Natural killer cell (primary cell): ENCODE measurements around the gene RIC1. TPM values are rescaled to one million over a fixed set of nuclear protein-coding genes. Genes with fewer than 3 reads are reported as not detected.
A peak's percentile ranks its signal among the peaks of the same experiment; 100 is the strongest.

Experiments used
- ATAC-seq, 3 donors: fragments of 150-1000 bp in 2 of 3; fragments of 200-7000 bp in 1 of 3; cut with Tn5 transposase; 1 replicate in 1 of 3; 2 replicates in 2 of 3; pipeline ENCODE4 v1.10.0; 2021; ENCODE audit warnings: mild to moderate bottlenecking in 2 of 3, moderate library complexity in 2 of 3
- DNase-seq, 2 donors: peaks; one replicate each; pipeline versions ENCODE4 v3.0.0 to v3.0.0-alpha.2; 2013 to 2021; ENCODE audit warnings: mixed read lengths in 1 of 2
- H3K27ac ChIP-seq: one replicate; pipeline ENCODE4 v1.5.1; 2013; ENCODE audit warnings: mild to moderate bottlenecking, low read length
- H3K27me3 ChIP-seq: one replicate; pipeline ENCODE4 v1.6.1; 2013; ENCODE audit warnings: low read length; ENCODE audit not compliant: control insufficient read depth, insufficient read depth
- H3K36me3 ChIP-seq: one replicate; pipeline ENCODE4 v1.6.1; 2013; ENCODE audit warnings: low read length; ENCODE audit not compliant: control insufficient read depth, insufficient read depth
- H3K4me1 ChIP-seq: one replicate; pipeline ENCODE4 v1.6.1; 2013; ENCODE audit warnings: low read length; ENCODE audit not compliant: control insufficient read depth, insufficient read depth
- H3K4me3 ChIP-seq: one replicate; pipeline ENCODE4 v1.5.1; 2013; ENCODE audit warnings: low read length
- H3K9me3 ChIP-seq: one replicate; pipeline ENCODE4 v1.6.1; 2013; ENCODE audit warnings: low read length; ENCODE audit not compliant: control insufficient read depth, insufficient read depth
- H3K27ac Mint-ChIP-seq, 2 donors: one replicate each; pipeline ENCODE4 v1.8.0; 2022; ENCODE audit warnings: mild to moderate bottlenecking in 2 of 2, mixed read lengths in 2 of 2, moderate library complexity in 1 of 2
- H3K27me3 Mint-ChIP-seq, 2 donors: one replicate each; pipeline ENCODE4 v1.8.0; 2022; ENCODE audit warnings: low read depth in 2 of 2, mixed read lengths in 2 of 2
- H3K36me3 Mint-ChIP-seq: one replicate; pipeline ENCODE4 v1.8.0; 2022; ENCODE audit warnings: mixed read lengths
- H3K4me1 Mint-ChIP-seq, 2 donors: one replicate each; pipeline ENCODE4 v1.8.0; 2022; ENCODE audit warnings: mixed read lengths in 2 of 2
- H3K4me3 Mint-ChIP-seq: one replicate; pipeline ENCODE4 v1.8.0; 2022; ENCODE audit warnings: mild to moderate bottlenecking, moderate library complexity, mixed read lengths
- H3K9me3 Mint-ChIP-seq, 2 donors: one replicate each; pipeline ENCODE4 v1.8.0; 2022; ENCODE audit warnings: mixed read lengths in 2 of 2
- WGBS: methylation state at CpG from one replicate; pipeline ENCODE4 v1.1.7; 2013; ENCODE audit warnings: missing lambda C conversion rate; ENCODE audit not compliant: insufficient coverage; 5-methylcytosine and 5-hydroxymethylcytosine counted together
- intact Hi-C: fragments of 100-400 bp; cut with micrococcal nuclease; formaldehyde crosslinking; loops from one replicate; pipeline ENCODE4 v1.14.2; 2022
- total RNA-seq, 4 donors: library from RNA; stranded (reverse); fragments of 120-200 nt in 1 of 4; gene quantifications; one replicate each; pipeline versions ENCODE4 v1.2.3 to v1.2.4, GENCODE V29; 2013 to 2022
- TF ChIP-seq, protein P1 (sequence below): fragments of 200-600 bp; IDR thresholded peaks from one replicate; pipeline ENCODE4 v1.8.0; 2022; ENCODE audit warnings: antibody characterized with exemption

The RIC1 gene
- total RNA-seq, 3 donors from 2014 or later (not counting 1 experiment from before 2014, with no cell fraction given) = 23.5 to 33.9 (median 31.8) TPM

DNA sequence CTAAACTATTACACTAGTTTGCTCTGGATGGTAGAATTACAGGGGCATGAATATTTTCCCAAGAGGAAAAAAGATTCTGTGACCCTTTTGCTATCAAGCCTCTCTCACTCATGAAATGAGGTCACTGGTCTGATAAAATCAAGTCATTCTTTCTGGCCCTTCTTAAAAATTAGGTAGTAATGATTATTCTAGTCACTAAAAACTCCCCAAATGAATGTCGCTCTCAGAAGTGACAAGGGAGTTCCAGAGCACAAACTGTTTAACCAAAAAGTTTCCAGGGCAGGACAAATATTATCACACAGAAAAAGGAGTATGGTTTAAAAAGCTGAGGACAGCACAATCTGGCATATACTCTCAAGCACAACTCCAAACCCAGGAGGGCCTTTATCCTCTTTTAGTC lies 191.5 kb downstream of the RIC1 start:
- Histone ChIP-seq H3K36me3 (peaks cover 61% of the 10 kb centered on the region), H3K4me3 (no peak overlapping the region), H3K27me3 (no peaks in the 10 kb centered on the region), H3K9me3 (no peaks in the 10 kb centered on the region), H3K27ac (no peak overlapping the region), H3K4me1 (no peaks in the 10 kb centered on the region)
- intact Hi-C loops = no loop called here
- H3K4me1 Mint-ChIP-seq = peaks cover 25 to 29% of the 10 kb centered on the region in 2 donors
- peaks cover 12% of the 10 kb centered on the region for H3K36me3 Mint-ChIP-seq
- no peak for DNase-seq
- ATAC-seq = no peak
- H3K9me3 Mint-ChIP-seq = no peaks in the 10 kb centered on the region
- TF ChIP-seq, protein P1, sequence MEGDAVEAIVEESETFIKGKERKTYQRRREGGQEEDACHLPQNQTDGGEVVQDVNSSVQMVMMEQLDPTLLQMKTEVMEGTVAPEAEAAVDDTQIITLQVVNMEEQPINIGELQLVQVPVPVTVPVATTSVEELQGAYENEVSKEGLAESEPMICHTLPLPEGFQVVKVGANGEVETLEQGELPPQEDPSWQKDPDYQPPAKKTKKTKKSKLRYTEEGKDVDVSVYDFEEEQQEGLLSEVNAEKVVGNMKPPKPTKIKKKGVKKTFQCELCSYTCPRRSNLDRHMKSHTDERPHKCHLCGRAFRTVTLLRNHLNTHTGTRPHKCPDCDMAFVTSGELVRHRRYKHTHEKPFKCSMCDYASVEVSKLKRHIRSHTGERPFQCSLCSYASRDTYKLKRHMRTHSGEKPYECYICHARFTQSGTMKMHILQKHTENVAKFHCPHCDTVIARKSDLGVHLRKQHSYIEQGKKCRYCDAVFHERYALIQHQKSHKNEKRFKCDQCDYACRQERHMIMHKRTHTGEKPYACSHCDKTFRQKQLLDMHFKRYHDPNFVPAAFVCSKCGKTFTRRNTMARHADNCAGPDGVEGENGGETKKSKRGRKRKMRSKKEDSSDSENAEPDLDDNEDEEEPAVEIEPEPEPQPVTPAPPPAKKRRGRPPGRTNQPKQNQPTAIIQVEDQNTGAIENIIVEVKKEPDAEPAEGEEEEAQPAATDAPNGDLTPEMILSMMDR = no peak
- peak overlapping the region; percentile 21 to 29 for H3K27ac Mint-ChIP-seq
- 80% methylated on average over 1 of the region's 1 CpG for WGBS
- H3K4me3 Mint-ChIP-seq = no peak overlapping the region
- no peaks in the 10 kb centered on the region for H3K27me3 Mint-ChIP-seq

DNA sequence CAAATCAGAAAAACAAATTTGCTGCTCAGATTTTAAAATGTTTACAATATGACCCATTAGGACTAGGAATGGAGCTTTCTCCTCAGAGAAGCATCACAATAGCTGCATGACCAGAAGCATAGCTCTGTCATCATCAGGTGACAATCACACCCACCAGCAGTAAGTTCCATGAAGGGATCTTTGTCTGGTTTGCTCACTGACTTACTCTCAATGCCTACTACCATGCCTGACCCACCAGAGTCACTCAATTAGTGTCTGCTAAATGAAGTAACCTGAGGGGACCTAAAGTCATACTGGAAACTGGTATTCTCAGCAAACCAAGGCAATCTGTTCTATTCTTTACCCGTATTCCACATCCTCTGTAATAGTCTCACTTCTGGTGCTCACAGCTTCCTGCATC lies 196.3 kb downstream of the RIC1 start:
- H3K4me1 ChIP-seq = no peaks in the 10 kb centered on the region
- no peaks in the 10 kb centered on the region for H3K9me3 Mint-ChIP-seq
- intact Hi-C loops = no loop called here
- H3K36me3 ChIP-seq = peaks cover 60% of the 10 kb centered on the region
- H3K4me3 Mint-ChIP-seq = no peak overlapping the region
- peaks cover 34 to 37% of the 10 kb centered on the region in 2 donors for H3K4me1 Mint-ChIP-seq
- no peaks in the 10 kb centered on the region for H3K27me3 ChIP-seq
- TF ChIP-seq, protein P1 = no peak
- no peaks in the 10 kb centered on the region for H3K9me3 ChIP-seq
- H3K27me3 Mint-ChIP-seq = no peaks in the 10 kb centered on the region
- H3K27ac Mint-ChIP-seq = peak overlapping the region; percentile 68 to 80
- no peak overlapping the region for H3K27ac ChIP-seq
- 17% methylated on average over 1 of the region's 1 CpG for WGBS
- ATAC-seq (peak in 2 of 3 donors; percentile 41 to 54), DNase-seq (no peak)
- H3K36me3 Mint-ChIP-seq = peaks cover 9% of the 10 kb centered on the region
- H3K4me3 ChIP-seq = no peak overlapping the region

Other genes with a start within 250 kb of the RIC1 start
- gene PLGRKT, start 191.2 kb upstream of the RIC1 start, total RNA-seq = 10 to 100 TPM; 14.7 to 17.8 (median 17.3) TPM
- gene CD274, start 178.6 kb upstream of the RIC1 start, total RNA-seq = 1 to 10 TPM; 4.9 to 7.2 (median 6.0) TPM
- gene PDCD1LG2, start 118.6 kb upstream of the RIC1 start, total RNA-seq = 1 to 10 TPM in 1 of 3 donors, under 1 TPM in 2; 0.14 to 1.2 (median 0.16) TPM
- gene ERMP1, start 204.0 kb downstream of the RIC1 start, total RNA-seq = 10 to 100 TPM; 24.7 to 52.0 (median 29.3) TPM